Measurements from ENCODE around the gene VIM.
"Not testable (repeated sequence)": the region's sequence is repeated elsewhere in the genome, so short reads cannot be mapped to it uniquely, and the experiment has no call there.

The VIM gene

GRCh38 chr10:17262502-17262901, 34.5 kb downstream of the VIM start:
- TF ChIP-seq CTCF (IDR thresholded peaks at IDR 0.05) = no peak
- Histone ChIP-seq H3K4me1 (ENCODE audit: control insufficient read depth in 1 of 2, insufficient read depth in 1 of 2, low read depth in 1 of 2, low read length in 1 of 2) (no peaks in the 10 kb centered on the region), H3K36me3 (no peaks in the 10 kb centered on the region), H3K9me3 (peaks cover 20% of the 10 kb centered on the region), H3K4me3 (ENCODE audit: low read depth in 1 of 2, low read length in 1 of 2) (no peak overlapping the region), H3K27me3 (no peaks in the 10 kb centered on the region), H3K27ac (no peak overlapping the region)

- no peaks in the 10 kb centered on the region for H3K4me1 ChIP-seq (ENCODE audit: control insufficient read depth in 1 of 2, insufficient read depth in 1 of 2, low read depth in 1 of 2, low read length in 1 of 2)
- H3K36me3 ChIP-seq = no peaks in the 10 kb centered on the region
- no peak for TF ChIP-seq CTCF (IDR thresholded peaks at IDR 0.05)
- H3K27me3 ChIP-seq = no peaks in the 10 kb centered on the region
- H3K9me3 ChIP-seq = peaks cover 20% of the 10 kb centered on the region
- no peak overlapping the region for H3K4me3 ChIP-seq (ENCODE audit: low read depth in 1 of 2, low read length in 1 of 2)
- no peak overlapping the region for H3K27ac ChIP-seq
These were observed 35.5 kb downstream of the VIM start for GRCh38 chr10:17263580-17263979.

- Histone ChIP-seq H3K4me1 (ENCODE audit: control insufficient read depth in 1 of 2, insufficient read depth in 1 of 2, low read depth in 1 of 2, low read length in 1 of 2) (no peaks in the 10 kb centered on the region), H3K4me3 (ENCODE audit: low read depth in 1 of 2, low read length in 1 of 2) (no peak overlapping the region), H3K36me3 (no peaks in the 10 kb centered on the region), H3K27me3 (no peaks in the 10 kb centered on the region), H3K9me3 (peaks cover 20% of the 10 kb centered on the region), H3K27ac (no peak overlapping the region)
- TF ChIP-seq CTCF (IDR thresholded peaks at IDR 0.05) = no peak
These were observed 37.4 kb downstream of the VIM start for GRCh38 chr10:17265468-17265867.

GRCh38 chr10:17266549-17266948, 38.5 kb downstream of the VIM start:
- H3K27me3 ChIP-seq; H3K4me1 ChIP-seq (ENCODE audit: control insufficient read depth in 1 of 2, insufficient read depth in 1 of 2, low read depth in 1 of 2, low read length in 1 of 2); H3K4me3 ChIP-seq (ENCODE audit: low read depth in 1 of 2, low read length in 1 of 2); H3K36me3 ChIP-seq; H3K27ac ChIP-seq: not testable (repeated sequence)
- H3K9me3 ChIP-seq = peaks cover 20% of the 10 kb centered on the region

- Histone ChIP-seq H3K27me3 (no peaks in the 10 kb centered on the region), H3K4me1 (ENCODE audit: control insufficient read depth in 1 of 2, insufficient read depth in 1 of 2, low read depth in 1 of 2, low read length in 1 of 2) (no peaks in the 10 kb centered on the region), H3K27ac (no peak overlapping the region), H3K4me3 (ENCODE audit: low read depth in 1 of 2, low read length in 1 of 2) (no peak overlapping the region), H3K36me3 (no peaks in the 10 kb centered on the region), H3K9me3 (no peaks in the 10 kb centered on the region)
- no peak for TF ChIP-seq CTCF (IDR thresholded peaks at IDR 0.05)
These were observed 44.6 kb downstream of the VIM start for GRCh38 chr10:17272648-17273047.

DNA sequence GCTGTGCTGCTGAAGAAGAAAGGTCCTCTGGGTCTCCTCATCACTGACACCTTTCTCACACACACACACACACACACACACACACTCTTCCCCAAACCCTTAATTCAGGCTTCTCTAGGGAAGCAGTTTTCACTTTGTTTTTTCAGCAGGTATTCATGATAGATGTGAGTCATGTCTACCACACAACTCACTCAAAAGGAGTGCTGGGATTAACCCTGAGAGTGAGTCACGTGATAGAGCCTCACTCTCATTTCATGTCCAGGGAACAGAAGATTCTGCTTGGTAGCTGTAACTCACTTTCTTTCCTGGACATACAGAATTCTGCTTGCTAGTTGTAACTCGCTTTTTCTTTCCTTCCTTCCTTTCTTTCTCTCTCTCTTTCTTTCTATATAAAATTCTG, 45.4 kb downstream of the VIM start:
- Histone ChIP-seq H3K27ac (no peak overlapping the region), H3K4me3 (ENCODE audit: low read depth in 1 of 2, low read length in 1 of 2) (no peak overlapping the region)

More for the DNA sequence above, 45.4 kb downstream of the VIM start:
- H3K9me3 ChIP-seq = no peaks in the 10 kb centered on the region
- no peak for TF ChIP-seq CTCF (IDR thresholded peaks at IDR 0.05)
- no peaks in the 10 kb centered on the region for H3K4me1 ChIP-seq (ENCODE audit: control insufficient read depth in 1 of 2, insufficient read depth in 1 of 2, low read depth in 1 of 2, low read length in 1 of 2)
- H3K36me3 ChIP-seq = no peaks in the 10 kb centered on the region
- H3K27me3 ChIP-seq = no peaks in the 10 kb centered on the region

Data from neutrophil (primary cell).